ENCODE data around the gene PRDX2. TPM values are rescaled to one million over a fixed set of nuclear protein-coding genes. Genes with fewer than 3 reads are reported as not detected.

Gene PRDX2
- total RNA-seq, 4 donors from 2014 or later = 124 to 217 (median 135) TPM

GRCh38 chr19:12769689-12770088, 31.9 kb downstream of the PRDX2 start:
- TF ChIP-seq, protein P1, sequence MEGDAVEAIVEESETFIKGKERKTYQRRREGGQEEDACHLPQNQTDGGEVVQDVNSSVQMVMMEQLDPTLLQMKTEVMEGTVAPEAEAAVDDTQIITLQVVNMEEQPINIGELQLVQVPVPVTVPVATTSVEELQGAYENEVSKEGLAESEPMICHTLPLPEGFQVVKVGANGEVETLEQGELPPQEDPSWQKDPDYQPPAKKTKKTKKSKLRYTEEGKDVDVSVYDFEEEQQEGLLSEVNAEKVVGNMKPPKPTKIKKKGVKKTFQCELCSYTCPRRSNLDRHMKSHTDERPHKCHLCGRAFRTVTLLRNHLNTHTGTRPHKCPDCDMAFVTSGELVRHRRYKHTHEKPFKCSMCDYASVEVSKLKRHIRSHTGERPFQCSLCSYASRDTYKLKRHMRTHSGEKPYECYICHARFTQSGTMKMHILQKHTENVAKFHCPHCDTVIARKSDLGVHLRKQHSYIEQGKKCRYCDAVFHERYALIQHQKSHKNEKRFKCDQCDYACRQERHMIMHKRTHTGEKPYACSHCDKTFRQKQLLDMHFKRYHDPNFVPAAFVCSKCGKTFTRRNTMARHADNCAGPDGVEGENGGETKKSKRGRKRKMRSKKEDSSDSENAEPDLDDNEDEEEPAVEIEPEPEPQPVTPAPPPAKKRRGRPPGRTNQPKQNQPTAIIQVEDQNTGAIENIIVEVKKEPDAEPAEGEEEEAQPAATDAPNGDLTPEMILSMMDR (IDR thresholded peaks at IDR 0.05; ENCODE audit: low read depth) = no peak

DNA sequence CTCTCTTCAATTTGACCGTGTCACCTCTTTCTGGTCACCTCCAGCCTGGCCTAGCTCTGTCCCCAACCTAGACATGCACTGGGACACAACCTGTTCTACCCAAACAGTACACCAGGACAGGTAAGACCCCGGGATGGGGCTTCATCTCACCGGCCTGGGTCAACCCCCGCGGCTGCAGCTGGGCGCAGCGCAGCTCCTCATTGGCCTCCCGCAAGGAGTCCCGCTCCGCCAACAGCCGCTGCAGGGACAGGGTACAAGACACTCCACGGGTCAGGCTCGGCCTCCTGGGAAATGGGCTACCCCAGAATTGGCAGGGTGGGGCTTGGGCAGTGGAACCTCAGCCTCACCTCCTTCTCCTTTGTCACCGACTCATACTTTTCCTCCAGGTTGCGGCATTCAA, 33.9 kb downstream of the PRDX2 start:
- TF ChIP-seq, protein P1 (IDR thresholded peaks at IDR 0.05; ENCODE audit: low read depth) = no peak

DNA sequence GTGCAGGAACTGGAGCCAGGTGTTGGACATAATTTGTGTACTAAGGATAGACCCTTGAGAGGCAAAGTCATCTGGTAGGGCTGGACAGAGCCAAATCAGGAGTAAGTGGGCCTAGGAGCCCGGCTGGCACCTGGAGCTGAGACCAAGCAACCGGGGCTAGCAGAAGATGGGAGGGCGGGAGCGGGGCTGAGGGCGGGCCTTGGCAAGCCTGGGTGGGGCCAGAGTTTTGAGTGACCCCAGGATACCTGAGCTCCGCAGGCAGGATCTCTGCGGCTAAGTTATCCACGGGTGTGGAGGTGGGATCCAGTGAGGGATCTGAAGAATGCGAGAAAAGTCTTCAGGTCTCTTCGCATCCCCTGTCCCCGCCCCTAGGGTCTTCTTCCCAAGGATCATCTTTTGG, 34.5 kb downstream of the PRDX2 start:
- TF ChIP-seq, protein P1 (IDR thresholded peaks at IDR 0.05; ENCODE audit: low read depth) = no peak

- TF ChIP-seq, protein P1 (IDR thresholded peaks at IDR 0.05; ENCODE audit: low read depth) = no peak
Observed at GRCh38 chr19:12766051-12766521, 35.5 kb downstream of the PRDX2 start.

GRCh38 chr19:12764698-12765097, 36.9 kb downstream of the PRDX2 start:
- TF ChIP-seq, protein P1 (IDR thresholded peaks at IDR 0.05; ENCODE audit: low read depth) = no peak

GRCh38 chr19:12763100-12763499, 38.5 kb downstream of the PRDX2 start:
- TF ChIP-seq, protein P1 (IDR thresholded peaks at IDR 0.05; ENCODE audit: low read depth) = no peak

DNA sequence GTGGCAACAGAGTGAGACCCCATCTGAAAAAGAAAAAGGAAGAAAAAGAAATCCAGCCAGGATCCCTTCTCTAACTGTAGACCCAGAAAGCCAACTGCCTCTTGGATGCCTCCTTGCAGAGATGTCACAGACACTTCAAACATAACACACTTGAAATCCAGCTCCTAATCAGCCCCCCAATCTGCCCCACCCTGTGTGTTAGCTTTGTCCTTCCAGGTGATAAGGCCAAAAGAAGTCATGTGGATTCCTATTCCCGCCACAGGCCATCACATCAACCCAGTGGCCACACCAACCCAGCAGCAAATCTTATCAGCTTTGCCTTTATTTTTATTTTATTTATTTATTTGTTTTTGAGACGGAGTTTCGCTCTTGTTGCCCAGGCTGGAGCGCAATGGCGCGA, 41.9 kb downstream of the PRDX2 start:
- TF ChIP-seq, protein P1 (IDR thresholded peaks at IDR 0.05; ENCODE audit: low read depth) = no peak

All from subcutaneous adipose tissue (tissue), 4 donors.